ENCODE results near the gene LY6G6C.
A peak's percentile ranks its signal among the peaks of the same experiment; 100 is the strongest.

Gene LY6G6C

GRCh38 chr6:31720196-31720770 is 1.3 kb downstream of the LY6G6C start:
- no peaks in the 10 kb centered on the region for H3K27me3 ChIP-seq (ENCODE audit: insufficient read depth, low read length, poor library complexity)
- H3K9ac ChIP-seq (ENCODE audit: low read length) = no peak overlapping the region
- no peaks in the 10 kb centered on the region for H3K79me1 ChIP-seq (ENCODE audit: low read length)
- no peak overlapping the region for H3K23ac ChIP-seq (ENCODE audit: low read length)
- H2AK5ac ChIP-seq (ENCODE audit: low read length) = no peak overlapping the region
- H3K4ac ChIP-seq (ENCODE audit: low read depth, low read length) = no peak overlapping the region
- H4K5ac ChIP-seq (ENCODE audit: low read length) = no peak overlapping the region
- H2BK15ac ChIP-seq (replicated peaks; ENCODE audit: low read depth) = no peak overlapping the region
- no peak overlapping the region for H2BK120ac ChIP-seq (ENCODE audit: low read depth, low read length)
- H3K18ac ChIP-seq (ENCODE audit: low read length) = no peak overlapping the region
- H3K79me2 ChIP-seq (ENCODE audit: control insufficient read depth, insufficient read depth, low read length) = no peaks in the 10 kb centered on the region
- DNase-seq = no peak
- H3K27ac ChIP-seq (ENCODE audit: low read depth, low read length) = no peak overlapping the region
- peaks cover 5% of the 10 kb centered on the region for H3K4me1 ChIP-seq (ENCODE audit: control insufficient read depth, low read depth, low read length)
- no peak overlapping the region for H4K8ac ChIP-seq (ENCODE audit: low read depth, low read length)
- H3K56ac ChIP-seq (ENCODE audit: low read length) = no peak overlapping the region
- H3K4me3 ChIP-seq (ENCODE audit: low read length) = no peak overlapping the region
- H2BK5ac ChIP-seq (ENCODE audit: low read length) = no peak overlapping the region
- no peaks in the 10 kb centered on the region for H3K36me3 ChIP-seq (ENCODE audit: control insufficient read depth, insufficient read depth, low read length)
- no peak overlapping the region for H3K4me2 ChIP-seq (ENCODE audit: low read length)
- WGBS (ENCODE audit: extremely low coverage, insufficient coverage, low lambda C conversion rate) = no CpG with 5 or more reads among the region's 5 CpGs

- Histone ChIP-seq H3K18ac (ENCODE audit: low read length) (no peak overlapping the region), H3K4me2 (ENCODE audit: low read length) (no peak overlapping the region), H3K36me3 (ENCODE audit: control insufficient read depth, insufficient read depth, low read length) (no peaks in the 10 kb centered on the region)
Measured at GRCh38 chr6:31719001-31719400, 2.5 kb downstream of the LY6G6C start.

GRCh38 chr6:31718265-31718664 is 3.3 kb downstream of the LY6G6C start:
- no peak overlapping the region for H3K23ac ChIP-seq (ENCODE audit: low read length)
- no peak overlapping the region for H2BK5ac ChIP-seq (ENCODE audit: low read length)
- DNase-seq = peak; percentile 76
- H3K9ac ChIP-seq (ENCODE audit: low read length) = no peak overlapping the region
- H2BK15ac ChIP-seq (replicated peaks; ENCODE audit: low read depth) = no peak overlapping the region
- no peak overlapping the region for H3K4me2 ChIP-seq (ENCODE audit: low read length)
- H2AK5ac ChIP-seq (ENCODE audit: low read length) = no peak overlapping the region
- H3K27ac ChIP-seq (ENCODE audit: low read depth, low read length) = no peak overlapping the region
- no peaks in the 10 kb centered on the region for H3K27me3 ChIP-seq (ENCODE audit: insufficient read depth, low read length, poor library complexity)
- no peak overlapping the region for H4K5ac ChIP-seq (ENCODE audit: low read length)
- H3K18ac ChIP-seq (ENCODE audit: low read length) = no peak overlapping the region
- no peaks in the 10 kb centered on the region for H3K79me1 ChIP-seq (ENCODE audit: low read length)
- H3K56ac ChIP-seq (ENCODE audit: low read length) = no peak overlapping the region
- H3K4me3 ChIP-seq (ENCODE audit: low read length) = no peak overlapping the region
- no peak overlapping the region for H4K8ac ChIP-seq (ENCODE audit: low read depth, low read length)
- WGBS (ENCODE audit: extremely low coverage, insufficient coverage, low lambda C conversion rate) = no CpG with 5 or more reads among the region's 1 CpG
- H2BK120ac ChIP-seq (ENCODE audit: low read depth, low read length) = no peak overlapping the region
- H3K4ac ChIP-seq (ENCODE audit: low read depth, low read length) = no peak overlapping the region
- no peaks in the 10 kb centered on the region for H3K36me3 ChIP-seq (ENCODE audit: control insufficient read depth, insufficient read depth, low read length)
- no peaks in the 10 kb centered on the region for H3K79me2 ChIP-seq (ENCODE audit: control insufficient read depth, insufficient read depth, low read length)
- H3K4me1 ChIP-seq (ENCODE audit: control insufficient read depth, low read depth, low read length) = peaks cover 17% of the 10 kb centered on the region

More at GRCh38 chr6:31719001-31719400, 2.5 kb downstream of the LY6G6C start:
- no CpG with 5 or more reads among the region's 6 CpGs for WGBS (ENCODE audit: extremely low coverage, insufficient coverage, low lambda C conversion rate)
- no peak overlapping the region for H2BK15ac ChIP-seq (replicated peaks; ENCODE audit: low read depth)
- H4K5ac ChIP-seq (ENCODE audit: low read length) = no peak overlapping the region
- no peaks in the 10 kb centered on the region for H3K27me3 ChIP-seq (ENCODE audit: insufficient read depth, low read length, poor library complexity)
- no peak overlapping the region for H3K4me3 ChIP-seq (ENCODE audit: low read length)
- peaks cover 12% of the 10 kb centered on the region for H3K4me1 ChIP-seq (ENCODE audit: control insufficient read depth, low read depth, low read length)
- DNase-seq = no peak
- no peak overlapping the region for H2AK5ac ChIP-seq (ENCODE audit: low read length)
- no peaks in the 10 kb centered on the region for H3K79me1 ChIP-seq (ENCODE audit: low read length)
- no peak overlapping the region for H3K9ac ChIP-seq (ENCODE audit: low read length)
- H3K23ac ChIP-seq (ENCODE audit: low read length) = no peak overlapping the region
- no peak overlapping the region for H3K27ac ChIP-seq (ENCODE audit: low read depth, low read length)
- peak overlapping the region; percentile 43 for H3K56ac ChIP-seq (ENCODE audit: low read length)
- no peaks in the 10 kb centered on the region for H3K79me2 ChIP-seq (ENCODE audit: control insufficient read depth, insufficient read depth, low read length)
- no peak overlapping the region for H2BK120ac ChIP-seq (ENCODE audit: low read depth, low read length)
- no peak overlapping the region for H2BK5ac ChIP-seq (ENCODE audit: low read length)
- H3K4ac ChIP-seq (ENCODE audit: low read depth, low read length) = no peak overlapping the region
- no peak overlapping the region for H4K8ac ChIP-seq (ENCODE audit: low read depth, low read length)

GRCh38 chr6:31717499-31718222 is 3.9 kb downstream of the LY6G6C start:
- WGBS (ENCODE audit: extremely low coverage, insufficient coverage, low lambda C conversion rate) = no CpG with 5 or more reads among the region's 10 CpGs
- H2BK120ac ChIP-seq (ENCODE audit: low read depth, low read length) = no peak overlapping the region
- H3K27me3 ChIP-seq (ENCODE audit: insufficient read depth, low read length, poor library complexity) = no peaks in the 10 kb centered on the region
- no peak overlapping the region for H3K4ac ChIP-seq (ENCODE audit: low read depth, low read length)
- H3K79me2 ChIP-seq (ENCODE audit: control insufficient read depth, insufficient read depth, low read length) = no peaks in the 10 kb centered on the region
- H3K79me1 ChIP-seq (ENCODE audit: low read length) = no peaks in the 10 kb centered on the region
- H4K8ac ChIP-seq (ENCODE audit: low read depth, low read length) = no peak overlapping the region
- H2BK15ac ChIP-seq (replicated peaks; ENCODE audit: low read depth) = no peak overlapping the region
- H3K18ac ChIP-seq (ENCODE audit: low read length) = no peak overlapping the region
- peak; percentile 85 for DNase-seq
- H2BK5ac ChIP-seq (ENCODE audit: low read length) = no peak overlapping the region
- H3K27ac ChIP-seq (ENCODE audit: low read depth, low read length) = no peak overlapping the region
- H2AK5ac ChIP-seq (ENCODE audit: low read length) = no peak overlapping the region
- no peak overlapping the region for H3K23ac ChIP-seq (ENCODE audit: low read length)
- no peak overlapping the region for H4K5ac ChIP-seq (ENCODE audit: low read length)
- H3K9ac ChIP-seq (ENCODE audit: low read length) = no peak overlapping the region
- no peak overlapping the region for H3K4me2 ChIP-seq (ENCODE audit: low read length)
- H3K36me3 ChIP-seq (ENCODE audit: control insufficient read depth, insufficient read depth, low read length) = no peaks in the 10 kb centered on the region
- H3K4me3 ChIP-seq (ENCODE audit: low read length) = no peak overlapping the region
- peaks cover 18% of the 10 kb centered on the region for H3K4me1 ChIP-seq (ENCODE audit: control insufficient read depth, low read depth, low read length)
- no peak overlapping the region for H3K56ac ChIP-seq (ENCODE audit: low read length)

- Histone ChIP-seq H4K5ac (ENCODE audit: low read length) (peak within 1 kb of the TSS; percentile 76), H2AK5ac (ENCODE audit: low read length) (peak within 1 kb of the TSS; percentile 56), H3K4ac (ENCODE audit: low read depth, low read length) (peak within 1 kb of the TSS; percentile 64), H3K23ac (ENCODE audit: low read length) (peak within 1 kb of the TSS; percentile 98), H2BK5ac (ENCODE audit: low read length) (peak within 1 kb of the TSS; percentile 96), H3K4me2 (ENCODE audit: low read length) (no peak within 1 kb of the TSS), H3K18ac (ENCODE audit: low read length) (peak within 1 kb of the TSS; percentile 77), H3K56ac (ENCODE audit: low read length) (peak within 1 kb of the TSS; percentile 93), H4K8ac (ENCODE audit: low read depth, low read length) (no peak within 1 kb of the TSS), H3K4me3 (ENCODE audit: low read length) (no peak within 1 kb of the TSS), H3K79me2 (ENCODE audit: control insufficient read depth, insufficient read depth, low read length) (no peaks in the 10 kb centered on the region), H2BK15ac (replicated peaks; ENCODE audit: low read depth) (no peak within 1 kb of the TSS), H3K79me1 (ENCODE audit: low read length) (no peaks in the 10 kb centered on the region), H2BK120ac (ENCODE audit: low read depth, low read length) (peak within 1 kb of the TSS; percentile 80), H3K4me1 (ENCODE audit: control insufficient read depth, low read depth, low read length) (peaks cover 23% of the 10 kb centered on the region), H3K36me3 (ENCODE audit: control insufficient read depth, insufficient read depth, low read length) (no peaks in the 10 kb centered on the region), H3K27ac (ENCODE audit: low read depth, low read length) (peak within 1 kb of the TSS; percentile 69), H3K27me3 (ENCODE audit: insufficient read depth, low read length, poor library complexity) (no peaks in the 10 kb centered on the region), H3K9ac (ENCODE audit: low read length) (peak within 1 kb of the TSS; percentile 62)
- WGBS (ENCODE audit: extremely low coverage, insufficient coverage, low lambda C conversion rate) = no CpG with 5 or more reads among the region's 16 CpGs
- no peak for DNase-seq
Measured at GRCh38 chr6:31715022-31715958, 6.3 kb downstream of the LY6G6C start, which contains the start of gene LY6G6D. LY6G6D (plus strand) TSS chr6:31715348; CDS start chr6:31715356, 8 bp downstream.

Measured in mesendoderm (in vitro differentiated cells).